ENCODE data around the gene PSMD13.
"Not testable (repeated sequence)": the region's sequence is repeated elsewhere in the genome, so short reads cannot be mapped to it uniquely, and the experiment has no call there.

PSMD13 gene

GRCh38 chr11:256952-257737, 20.4 kb downstream of the PSMD13 start:
- Histone ChIP-seq H3K36me3 (ENCODE audit: insufficient read depth, low read length) (peaks cover under 1% of the 10 kb centered on the region; the same call in 1 of the 2 replicates), H3K9ac (ENCODE audit: low read depth, low read length) (no peak overlapping the region), H3K4me1 (ENCODE audit: insufficient read depth, low read length) (no peaks in the 10 kb centered on the region), H3K9me3 (ENCODE audit: control insufficient read depth, insufficient read depth, low read length) (peaks cover 3% of the 10 kb centered on the region; the same call in 1 of the 2 replicates)

DNA sequence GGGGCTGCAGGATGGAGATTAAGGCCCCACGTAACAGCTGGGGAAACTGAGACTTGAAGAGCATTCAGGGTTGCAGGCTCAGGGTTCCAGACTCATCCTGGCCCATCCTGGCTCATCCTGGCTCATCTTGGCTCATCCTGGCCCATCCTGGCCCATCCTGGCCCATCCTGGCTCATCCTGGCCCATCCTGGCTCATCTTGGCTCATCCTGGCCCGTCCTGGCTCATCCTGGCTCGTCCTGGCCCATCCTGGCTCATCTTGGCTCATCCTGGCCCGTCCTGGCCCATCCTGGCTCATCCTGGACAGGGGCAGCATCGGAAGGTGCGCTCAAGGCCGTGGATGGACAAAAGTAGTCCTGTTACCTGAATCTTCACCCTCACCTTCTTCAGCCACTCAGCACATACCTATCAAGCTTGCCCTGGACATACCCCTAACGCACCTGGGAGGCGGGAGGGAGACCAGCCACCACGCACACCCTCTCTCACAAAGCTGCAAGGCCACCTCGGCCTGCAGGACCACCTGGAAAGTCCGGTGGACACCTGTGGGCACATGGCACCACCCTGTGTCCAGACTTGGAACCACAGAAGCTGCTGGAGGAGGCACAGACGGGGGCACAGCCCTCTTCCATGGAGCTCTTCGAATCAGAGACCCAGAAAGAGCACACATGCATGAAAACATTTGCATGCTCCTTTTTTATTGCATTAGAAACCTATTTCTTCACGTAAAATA, 21.2 kb downstream of the PSMD13 start:
- Histone ChIP-seq H3K4me1 (ENCODE audit: insufficient read depth, low read length) (no peaks in the 10 kb centered on the region), H3K9ac (ENCODE audit: low read depth, low read length) (no peak overlapping the region), H3K36me3 (ENCODE audit: insufficient read depth, low read length) (no peaks in the 10 kb centered on the region; the same call in 1 of the 2 replicates), H3K9me3 (ENCODE audit: control insufficient read depth, insufficient read depth, low read length) (peaks cover 3% of the 10 kb centered on the region; the same call in 1 of the 2 replicates)

DNA sequence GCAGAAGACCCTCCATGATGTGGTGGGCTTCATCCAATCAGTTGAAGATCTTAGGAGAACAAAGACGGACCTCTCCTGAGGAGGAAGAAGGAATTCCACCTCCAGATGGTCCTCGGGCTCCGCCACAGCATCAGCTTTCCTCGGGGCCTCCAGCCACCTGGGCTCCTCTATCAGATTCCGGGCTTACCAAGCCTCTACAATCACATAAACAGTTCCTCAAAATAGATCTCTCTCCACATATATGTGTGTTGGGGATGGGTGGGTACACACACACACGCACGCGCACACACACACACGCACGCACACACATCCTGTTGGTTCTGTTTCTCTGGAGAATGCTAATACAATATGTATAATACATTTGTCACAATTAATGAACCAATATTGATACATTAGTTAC, 22.6 kb downstream of the PSMD13 start:
- no peaks in the 10 kb centered on the region for H3K36me3 ChIP-seq (ENCODE audit: insufficient read depth, low read length)
- H3K4me1 ChIP-seq (ENCODE audit: insufficient read depth, low read length): no peaks in the 10 kb centered on the region

GRCh38 chr11:261624-262023, 24.8 kb downstream of the PSMD13 start:
- no peaks in the 10 kb centered on the region for H3K4me1 ChIP-seq (ENCODE audit: insufficient read depth, low read length)

More for the DNA sequence above, 22.6 kb downstream of the PSMD13 start:
- no peak overlapping the region for H3K9ac ChIP-seq (ENCODE audit: low read depth, low read length)
- H3K9me3 ChIP-seq (ENCODE audit: control insufficient read depth, insufficient read depth, low read length): peaks cover 3% of the 10 kb centered on the region; the same call in 1 of the 2 replicates

GRCh38 chr11:266676-267439, 30.1 kb downstream of the PSMD13 start:
- H3K4me1 ChIP-seq (ENCODE audit: insufficient read depth, low read length): peaks cover 6% of the 10 kb centered on the region
- no peaks in the 10 kb centered on the region for H3K36me3 ChIP-seq (ENCODE audit: insufficient read depth, low read length)
- no peak overlapping the region for H3K9ac ChIP-seq (ENCODE audit: low read depth, low read length)
- no peaks in the 10 kb centered on the region; the same call in 1 of the 2 replicates for H3K9me3 ChIP-seq (ENCODE audit: control insufficient read depth, insufficient read depth, low read length)

More at GRCh38 chr11:261624-262023, 24.8 kb downstream of the PSMD13 start:
- H3K36me3 ChIP-seq (ENCODE audit: insufficient read depth, low read length): no peaks in the 10 kb centered on the region
- H3K9me3 ChIP-seq (ENCODE audit: control insufficient read depth, insufficient read depth, low read length): peaks cover 3% of the 10 kb centered on the region; the same call in 1 of the 2 replicates
- H3K9ac ChIP-seq (ENCODE audit: low read depth, low read length): no peak overlapping the region

DNA sequence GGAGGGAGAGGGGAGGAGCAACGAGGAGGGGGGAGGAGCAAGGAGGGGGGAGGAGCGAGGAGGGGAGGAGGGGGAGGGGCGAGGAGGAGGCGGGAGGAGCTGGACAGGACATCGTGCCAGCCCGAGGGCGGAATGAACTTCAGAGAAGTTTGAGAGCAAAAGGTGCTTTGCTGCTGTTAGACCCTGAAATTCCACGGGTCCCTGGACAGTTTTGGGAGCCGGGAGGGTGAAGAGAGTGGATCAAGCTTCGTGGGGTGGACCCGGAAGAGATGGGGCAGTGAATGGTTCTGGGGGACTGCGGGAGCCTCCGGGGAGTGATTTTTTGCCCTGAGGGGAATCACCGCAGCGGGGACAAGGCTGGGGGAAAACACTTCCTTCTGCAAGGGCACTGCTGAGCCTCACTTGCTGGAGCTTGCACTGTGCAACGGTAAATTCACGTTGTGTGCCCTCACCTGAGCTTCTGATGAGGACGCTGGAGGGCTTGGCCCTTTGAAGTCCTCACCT, 30.8 kb downstream of the PSMD13 start:
- Histone ChIP-seq H3K9ac (ENCODE audit: low read depth, low read length) (peak overlapping the region; percentile 44; the same call in 1 of the 2 replicates), H3K4me1 (ENCODE audit: insufficient read depth, low read length) (peaks cover 6% of the 10 kb centered on the region), H3K36me3 (ENCODE audit: insufficient read depth, low read length) (no peaks in the 10 kb centered on the region), H3K9me3 (ENCODE audit: control insufficient read depth, insufficient read depth, low read length) (no peaks in the 10 kb centered on the region)

GRCh38 chr11:268716-269145, 32.0 kb downstream of the PSMD13 start:
- not testable (repeated sequence) for H3K4me1 ChIP-seq (ENCODE audit: insufficient read depth, low read length); H3K9ac ChIP-seq (ENCODE audit: low read depth, low read length); H3K9me3 ChIP-seq (ENCODE audit: control insufficient read depth, insufficient read depth, low read length); H3K36me3 ChIP-seq (ENCODE audit: insufficient read depth, low read length)

DNA sequence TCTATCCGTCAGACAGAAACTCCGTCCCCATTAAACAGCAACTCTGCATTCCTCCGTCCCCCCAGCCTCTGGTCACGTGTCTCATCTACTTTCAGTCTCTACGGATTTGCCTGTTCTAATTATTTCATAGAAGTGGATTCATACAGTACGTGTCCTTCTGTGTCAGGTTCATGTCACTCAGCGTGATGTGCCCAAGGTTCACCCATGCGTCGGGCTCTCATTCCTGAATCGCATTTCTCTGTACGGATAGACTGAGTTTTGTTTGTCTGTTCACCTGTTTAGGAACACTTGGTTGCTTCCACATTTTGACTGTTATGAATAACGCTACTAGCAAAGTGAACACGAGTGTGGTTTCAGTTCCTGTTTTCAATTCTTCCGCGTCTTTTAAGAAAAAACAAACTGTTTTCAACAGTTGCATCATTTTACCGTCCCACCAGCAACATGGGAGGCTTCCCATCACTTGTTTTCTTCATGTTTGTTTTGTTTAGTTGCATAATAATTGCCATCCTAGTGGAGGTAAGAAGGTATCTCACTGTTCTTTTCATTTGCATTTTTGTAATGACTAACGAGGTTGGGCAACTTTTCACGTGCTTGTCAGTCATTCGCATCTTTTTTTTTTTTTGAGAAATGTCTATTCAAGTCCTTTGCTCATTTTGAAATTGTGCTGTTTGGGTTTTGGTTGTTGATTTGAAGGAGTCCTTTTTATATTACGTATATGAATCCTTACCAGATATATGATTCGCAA, 32.5 kb downstream of the PSMD13 start:
- Histone ChIP-seq H3K4me1 (ENCODE audit: insufficient read depth, low read length) (peaks cover 6% of the 10 kb centered on the region), H3K9ac (ENCODE audit: low read depth, low read length) (peak overlapping the region; percentile 2), H3K36me3 (ENCODE audit: insufficient read depth, low read length) (no peaks in the 10 kb centered on the region), H3K9me3 (ENCODE audit: control insufficient read depth, insufficient read depth, low read length) (no peaks in the 10 kb centered on the region)

- no peak overlapping the region for H3K9ac ChIP-seq (ENCODE audit: low read depth, low read length)
Measured at GRCh38 chr11:270451-271318, 33.9 kb downstream of the PSMD13 start.

GRCh38 chr11:271319-271715, 34.5 kb downstream of the PSMD13 start:
- H3K9me3 ChIP-seq (ENCODE audit: control insufficient read depth, insufficient read depth, low read length): peaks cover 2% of the 10 kb centered on the region; the same call in 1 of the 2 replicates
- peaks cover 6% of the 10 kb centered on the region for H3K4me1 ChIP-seq (ENCODE audit: insufficient read depth, low read length)
- no peaks in the 10 kb centered on the region for H3K36me3 ChIP-seq (ENCODE audit: insufficient read depth, low read length)
- H3K9ac ChIP-seq (ENCODE audit: low read depth, low read length): no peak overlapping the region

More at GRCh38 chr11:270451-271318, 33.9 kb downstream of the PSMD13 start:
- no peaks in the 10 kb centered on the region for H3K36me3 ChIP-seq (ENCODE audit: insufficient read depth, low read length)
- peaks cover 6% of the 10 kb centered on the region for H3K4me1 ChIP-seq (ENCODE audit: insufficient read depth, low read length)
- no peaks in the 10 kb centered on the region for H3K9me3 ChIP-seq (ENCODE audit: control insufficient read depth, insufficient read depth, low read length)

DNA sequence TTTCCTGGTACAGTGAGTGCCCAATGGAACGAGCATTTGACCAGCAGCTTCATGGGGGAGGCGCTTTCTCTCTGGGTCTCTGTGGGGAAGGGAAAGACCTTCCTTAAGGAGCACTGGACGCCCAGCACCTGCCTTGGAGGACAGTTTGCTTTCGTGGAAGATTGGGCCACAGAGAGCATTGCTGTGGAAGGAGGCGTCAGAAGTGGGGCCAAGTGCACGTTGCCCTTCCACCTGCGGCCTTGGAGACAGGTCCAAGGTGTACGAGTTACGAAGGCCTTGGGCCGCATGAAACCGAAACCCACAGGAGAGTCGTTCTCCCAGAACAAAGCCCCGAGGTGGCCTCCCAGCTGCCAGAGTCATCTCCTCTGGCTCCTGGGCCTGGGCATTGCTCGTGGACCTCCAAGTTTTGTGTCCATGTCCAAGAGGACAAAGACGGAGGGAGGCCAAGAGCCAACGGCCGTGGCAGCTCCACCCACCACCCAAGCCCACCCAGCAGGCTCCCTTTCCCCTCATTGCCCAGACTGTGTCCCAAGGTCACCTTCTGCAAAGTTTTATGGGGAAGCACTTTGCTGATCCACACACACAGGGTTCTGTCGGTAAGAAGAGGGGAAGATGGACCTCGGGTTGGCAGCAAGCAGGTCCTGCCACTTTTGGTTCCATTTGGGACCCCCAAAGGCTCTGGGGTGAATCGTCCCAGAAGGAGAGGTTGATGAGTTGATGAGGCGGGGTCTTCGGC, 35.6 kb downstream of the PSMD13 start:
- Histone ChIP-seq H3K36me3 (ENCODE audit: insufficient read depth, low read length) (no peaks in the 10 kb centered on the region), H3K9me3 (ENCODE audit: control insufficient read depth, insufficient read depth, low read length) (peaks cover 4% of the 10 kb centered on the region; the same call in 1 of the 2 replicates), H3K4me1 (ENCODE audit: insufficient read depth, low read length) (peaks cover 6% of the 10 kb centered on the region), H3K9ac (ENCODE audit: low read depth, low read length) (no peak overlapping the region)

GRCh38 chr11:272931-273198, 36.1 kb downstream of the PSMD13 start:
- no peak overlapping the region for H3K9ac ChIP-seq (ENCODE audit: low read depth, low read length)
- H3K4me1 ChIP-seq (ENCODE audit: insufficient read depth, low read length): peaks cover 6% of the 10 kb centered on the region
- peaks cover 4% of the 10 kb centered on the region; the same call in 1 of the 2 replicates for H3K9me3 ChIP-seq (ENCODE audit: control insufficient read depth, insufficient read depth, low read length)
- H3K36me3 ChIP-seq (ENCODE audit: insufficient read depth, low read length): no peaks in the 10 kb centered on the region
